Lung (tissue), 12 donors: ENCODE measurements around the gene SPTBN1. TPM values are rescaled to one million over a fixed set of nuclear protein-coding genes. Genes with fewer than 3 reads are reported as not detected.
A peak's percentile ranks its signal among the peaks of the same experiment; 100 is the strongest.

Experiments used
- ATAC-seq: fragments of 200-7000 bp; cut with Tn5 transposase; one replicate; pipeline ENCODE4 v1.9.1; 2020; ENCODE audit warnings: moderate number of reproducible peaks; ENCODE audit not compliant: insufficient read depth, low FRiP score
- DNase-seq, 3 donors: peaks; one replicate each; pipeline ENCODE4 v3.0.0-alpha.2; 2013 to 2017
- H3K27ac ChIP-seq, 2 donors: one replicate each; pipeline ENCODE4 v1.5.1; 2013; ENCODE audit warnings: mild to moderate bottlenecking in 2 of 2, moderate library complexity in 2 of 2, control low read depth in 1 of 2, inconsistent platforms in 1 of 2, low read depth in 1 of 2, low read length in 1 of 2
- H3K27me3 ChIP-seq, 3 donors: one replicate each; pipeline ENCODE4 v1.5.1; 2013; ENCODE audit warnings: low read length in 2 of 3; ENCODE audit not compliant: control insufficient read depth in 3 of 3, insufficient read depth in 3 of 3
- H3K36me3 ChIP-seq, 4 donors: one replicate each; pipeline ENCODE4 v1.5.1; 2013; ENCODE audit warnings: low read length in 4 of 4, mild to moderate bottlenecking in 1 of 4, moderate library complexity in 1 of 4; ENCODE audit not compliant: control insufficient read depth in 4 of 4, insufficient read depth in 4 of 4
- H3K4me1 ChIP-seq, 5 donors: one replicate each; pipeline ENCODE4 v1.5.1; 2013; ENCODE audit warnings: low read length in 5 of 5, mild to moderate bottlenecking in 2 of 5, moderate library complexity in 1 of 5; ENCODE audit not compliant: control insufficient read depth in 5 of 5, insufficient read depth in 5 of 5
- H3K4me3 ChIP-seq: one replicate; pipeline ENCODE4 v1.5.1; 2013; ENCODE audit warnings: mild to moderate bottlenecking, control low read depth, moderate library complexity
- H3K9ac ChIP-seq, 2 donors: one replicate each; pipeline ENCODE4 v1.5.1; 2013; ENCODE audit warnings: low read length in 2 of 2, control low read depth in 1 of 2; ENCODE audit not compliant: insufficient read depth in 1 of 2
- H3K9me3 ChIP-seq, 4 donors: one replicate each; pipeline ENCODE4 v1.5.1; 2013; ENCODE audit warnings: low read length in 3 of 4, mild to moderate bottlenecking in 1 of 4, moderate library complexity in 1 of 4; ENCODE audit not compliant: control insufficient read depth in 4 of 4, insufficient read depth in 3 of 4
- WGBS, 2 donors: extraction: QIAGEN DNeasy Blood & Tissue Kit; methylation state at CpG; one replicate each; pipeline ENCODE4 v1.1.7; 2013; 5-methylcytosine and 5-hydroxymethylcytosine counted together
- polyA plus RNA-seq, 2 donors: library from polyadenylated mRNA; stranded (reverse); fragments of 200-250 nt; gene quantifications; one replicate each; pipeline ENCODE4 v1.2.1, GENCODE V29; 2013
- total RNA-seq, 2 donors: library from RNA; depleted of rRNA in 1 of 2; stranded (reverse); fragments of >200 nt in 1 of 2; gene quantifications; one replicate each; pipeline ENCODE4 v1.2.1, GENCODE V29; 2014 to 2021
- TF ChIP-seq, protein P1 (sequence below): IDR thresholded peaks from 2 replicates; pipeline ENCODE4 v1.5.1; 2012; ENCODE audit warnings: mild to moderate bottlenecking; ENCODE audit errors: control extremely low read depth, extremely low read depth
- donor health status: control.
- donor health status: control.
- donor health status: Bipolar disorder and iron deficiency.
- donor health status: healthy.
- donor health status: DM: yes; HTN: yes; CAD: no.

Gene SPTBN1
- total and polyA plus RNA-seq, 4 donors, result 89.4 to 715 (median 275) TPM

DNA sequence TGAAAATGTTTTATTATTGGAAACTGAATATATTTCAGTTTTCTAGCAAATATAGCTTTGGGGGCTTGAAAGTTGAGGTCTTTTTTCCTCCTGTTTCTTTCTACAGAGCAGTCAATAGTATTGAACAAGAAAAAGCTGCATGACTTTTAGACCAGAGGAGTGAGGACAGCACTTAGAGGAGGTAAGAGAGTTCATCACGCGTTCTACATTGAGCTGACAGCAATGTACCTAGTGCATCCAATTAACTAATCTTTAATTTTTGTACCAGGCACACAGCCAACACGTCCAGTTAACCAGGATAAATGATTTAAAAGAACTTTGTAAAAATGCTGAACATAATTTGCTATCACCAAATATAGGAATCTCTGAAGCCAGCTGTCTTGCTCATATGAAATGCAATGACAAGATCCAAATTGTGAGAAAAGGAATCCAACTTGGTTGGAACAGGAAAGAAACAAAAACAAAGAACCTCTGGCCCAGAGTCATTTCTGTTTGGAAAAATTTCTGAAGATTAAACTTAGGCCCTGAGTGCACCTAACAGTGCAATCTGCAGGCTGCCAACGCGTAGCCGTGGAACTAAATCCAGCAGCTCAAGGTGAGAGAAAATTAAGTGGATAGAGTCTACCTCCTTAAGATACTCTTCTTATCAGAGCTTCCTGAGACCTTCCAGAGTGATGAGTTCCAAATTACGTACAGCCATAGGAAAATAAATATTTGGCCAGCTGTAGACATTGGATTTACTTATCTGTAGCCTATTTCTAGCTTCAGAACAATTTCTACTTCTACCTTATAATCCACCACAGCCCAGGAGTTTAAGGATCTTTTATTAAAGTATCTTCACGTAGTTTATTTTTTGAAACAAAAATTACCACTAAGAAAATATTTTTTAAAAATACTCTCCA lies 20.6 kb upstream of the SPTBN1 start:
- TF ChIP-seq, protein P1, sequence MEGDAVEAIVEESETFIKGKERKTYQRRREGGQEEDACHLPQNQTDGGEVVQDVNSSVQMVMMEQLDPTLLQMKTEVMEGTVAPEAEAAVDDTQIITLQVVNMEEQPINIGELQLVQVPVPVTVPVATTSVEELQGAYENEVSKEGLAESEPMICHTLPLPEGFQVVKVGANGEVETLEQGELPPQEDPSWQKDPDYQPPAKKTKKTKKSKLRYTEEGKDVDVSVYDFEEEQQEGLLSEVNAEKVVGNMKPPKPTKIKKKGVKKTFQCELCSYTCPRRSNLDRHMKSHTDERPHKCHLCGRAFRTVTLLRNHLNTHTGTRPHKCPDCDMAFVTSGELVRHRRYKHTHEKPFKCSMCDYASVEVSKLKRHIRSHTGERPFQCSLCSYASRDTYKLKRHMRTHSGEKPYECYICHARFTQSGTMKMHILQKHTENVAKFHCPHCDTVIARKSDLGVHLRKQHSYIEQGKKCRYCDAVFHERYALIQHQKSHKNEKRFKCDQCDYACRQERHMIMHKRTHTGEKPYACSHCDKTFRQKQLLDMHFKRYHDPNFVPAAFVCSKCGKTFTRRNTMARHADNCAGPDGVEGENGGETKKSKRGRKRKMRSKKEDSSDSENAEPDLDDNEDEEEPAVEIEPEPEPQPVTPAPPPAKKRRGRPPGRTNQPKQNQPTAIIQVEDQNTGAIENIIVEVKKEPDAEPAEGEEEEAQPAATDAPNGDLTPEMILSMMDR, result no peak
- ATAC-seq (no peak), DNase-seq (peak in 2 of 3 donors; percentile 64 to 67)
- Histone ChIP-seq H3K27ac (peak overlapping the region; percentile 44 to 48), H3K36me3 (no peaks in the 10 kb centered on the region), H3K4me3 (no peak overlapping the region), H3K4me1 (peaks cover 18 to 66% (median 46%) of the 10 kb centered on the region in 5 donors), H3K9me3 (no peaks in the 10 kb centered on the region), H3K9ac (no peak overlapping the region), H3K27me3 (no peaks in the 10 kb centered on the region)
- WGBS, 2 donors, result 72 to 82% methylated on average over 8 of the region's 8 CpGs

DNA sequence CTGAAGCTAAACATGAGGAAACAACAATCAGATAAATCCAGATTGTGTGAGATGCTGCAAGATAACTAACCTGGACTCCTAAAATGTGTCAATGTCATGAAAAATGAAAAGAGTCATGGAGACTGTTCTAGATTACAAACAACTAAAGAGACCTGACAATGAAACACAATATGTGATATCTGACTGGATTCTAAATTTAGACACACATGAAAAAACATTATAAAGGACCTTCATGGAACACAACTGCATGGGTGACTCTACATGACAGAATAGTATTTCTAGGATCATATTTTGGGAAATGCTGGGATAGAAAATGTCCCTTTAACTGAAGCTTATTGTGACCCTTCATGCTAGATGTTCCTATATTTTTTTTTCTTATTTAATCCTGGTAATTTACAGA lies 18.5 kb upstream of the SPTBN1 start:
- peaks cover 13 to 48% (median 28%) of the 10 kb centered on the region in 5 donors for H3K4me1 ChIP-seq
- TF ChIP-seq, protein P1, result no peak
- no peak overlapping the region for H3K9ac ChIP-seq
- H3K27ac ChIP-seq, result no peak overlapping the region
- no peaks in the 10 kb centered on the region for H3K36me3 ChIP-seq
- no peak overlapping the region for H3K4me3 ChIP-seq
- DNase-seq (no peak), ATAC-seq (no peak)
- H3K27me3 ChIP-seq, result no peaks in the 10 kb centered on the region
- H3K9me3 ChIP-seq, result no peaks in the 10 kb centered on the region

DNA sequence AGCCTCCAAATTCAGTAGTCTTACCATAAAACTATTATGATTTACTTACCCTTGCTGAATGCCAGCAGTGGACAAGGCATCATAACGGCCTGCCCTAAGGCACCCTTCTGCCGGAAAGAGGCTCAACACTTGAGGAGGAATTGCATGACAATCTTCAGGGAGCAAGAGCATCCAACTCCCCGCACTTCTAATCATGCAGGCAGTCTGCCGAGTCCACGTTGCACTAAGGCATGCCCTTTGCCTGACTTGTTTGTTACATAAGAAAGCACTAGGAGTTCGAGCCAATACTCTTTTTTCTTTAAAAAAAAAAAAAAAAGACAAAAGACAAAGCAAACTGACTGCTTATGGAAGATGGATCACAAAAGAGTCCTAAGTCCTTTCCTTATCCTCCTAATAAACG lies 17.9 kb upstream of the SPTBN1 start:
- H3K4me3 ChIP-seq, result no peak overlapping the region
- WGBS, 2 donors, result 53 to 81% methylated on average over 7 of the region's 7 CpGs
- DNase-seq, result peak; percentile 67 to 88 (median 81)
- peaks cover 12 to 41% (median 21%) of the 10 kb centered on the region in 5 donors for H3K4me1 ChIP-seq
- no peaks in the 10 kb centered on the region for H3K9me3 ChIP-seq
- H3K27me3 ChIP-seq, result no peaks in the 10 kb centered on the region
- H3K27ac ChIP-seq, result no peak overlapping the region
- H3K36me3 ChIP-seq, result no peaks in the 10 kb centered on the region
- no peak overlapping the region for H3K9ac ChIP-seq
- no peak for ATAC-seq
- TF ChIP-seq, protein P1, result no peak
